Stimulated activated CD4-positive, alpha-beta T cell treated with anti-CD3 and anti-CD28 coated beads, TNF-alpha, amount 100 ng/mL, for 24 hours (primary cell): Measurements from ENCODE around the gene ACSL1.
"Not testable (repeated sequence)": the region's sequence is repeated elsewhere in the genome, so short reads cannot be mapped to it uniquely, and the experiment has no call there.

Source experiments
- DNase-seq, 3 experiments: peaks; one replicate each; pipeline ENCODE4 v3.0.0-alpha.2; 2020; ENCODE audit warnings: low read depth in 3 of 3

Gene ACSL1

DNA sequence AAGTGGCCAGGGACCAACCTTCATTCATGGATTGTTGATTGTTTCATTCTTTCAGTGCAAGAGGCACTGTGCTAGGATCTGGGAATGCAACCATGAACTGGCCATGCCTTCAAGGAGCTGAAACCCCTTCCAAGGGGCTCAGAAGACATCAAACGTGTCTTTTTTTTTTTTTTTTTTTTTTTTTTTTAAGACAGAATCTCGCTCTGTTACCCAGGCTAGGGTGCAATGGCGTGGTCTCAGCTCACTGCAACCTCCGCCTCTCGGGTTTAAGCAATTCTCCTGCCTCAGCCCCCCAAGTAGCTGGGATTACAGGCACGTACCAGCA is 13.3 kb upstream of the ACSL1 start:
- DNase-seq, result not testable (repeated sequence)

DNA sequence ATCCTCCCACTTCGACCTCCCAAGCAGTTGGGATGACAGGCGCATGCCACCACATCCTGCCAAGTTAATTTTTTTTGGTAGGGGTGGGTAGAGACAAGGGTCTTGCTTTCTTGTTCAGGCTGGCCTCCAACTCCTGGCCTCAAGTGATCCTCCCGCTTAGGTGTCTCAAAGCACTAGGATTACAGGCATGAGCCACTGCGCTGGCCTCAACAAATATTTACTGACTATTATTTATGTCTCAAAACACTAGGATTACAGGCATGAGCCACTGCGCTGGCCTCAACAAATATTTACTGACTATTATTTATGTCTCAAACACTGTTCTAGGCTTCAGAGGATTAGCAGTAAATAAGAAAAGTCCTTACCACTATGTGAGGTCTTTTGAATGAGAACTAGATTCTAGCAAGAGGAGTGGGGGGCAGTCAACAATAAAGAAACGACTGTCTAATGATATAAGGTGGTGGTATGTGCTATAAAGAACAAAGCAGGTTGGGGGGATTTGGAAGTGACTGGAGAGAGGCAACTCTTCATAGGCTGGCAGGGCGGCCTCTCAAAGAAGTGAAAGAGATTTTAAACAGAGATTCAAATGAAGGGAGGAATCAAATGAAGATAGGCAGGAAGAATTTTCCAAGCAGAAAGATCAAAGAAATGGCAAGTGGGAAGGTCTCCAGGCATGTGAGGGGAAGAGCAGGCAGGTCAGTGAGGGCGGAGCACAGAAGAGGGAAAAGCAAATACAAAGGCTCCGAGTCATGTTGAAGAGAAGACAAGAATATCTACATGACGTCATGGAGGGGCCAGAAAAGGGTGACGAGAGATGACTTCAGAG is 12.7 kb upstream of the ACSL1 start:
- DNase-seq, result no peak

DNA sequence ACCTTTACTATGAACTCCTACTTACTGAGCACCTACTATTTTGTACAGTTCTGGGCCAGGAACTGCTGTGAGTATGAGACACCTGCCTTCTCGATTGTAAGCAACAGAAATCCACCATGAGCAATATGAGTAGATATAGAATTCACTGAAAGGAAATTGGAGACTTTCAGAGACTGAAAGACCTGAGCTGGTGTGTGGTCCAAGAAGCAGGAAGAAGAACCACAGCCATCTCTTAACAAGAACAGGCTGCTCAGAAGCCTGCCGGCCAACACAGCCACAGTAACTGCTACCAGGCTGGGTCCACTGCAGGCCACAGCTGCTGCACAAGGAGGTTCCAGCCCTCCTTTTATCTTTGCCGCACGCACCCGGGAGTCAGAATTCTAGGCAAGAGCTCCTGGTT is 10.8 kb upstream of the ACSL1 start:
- no peak for DNase-seq

DNA sequence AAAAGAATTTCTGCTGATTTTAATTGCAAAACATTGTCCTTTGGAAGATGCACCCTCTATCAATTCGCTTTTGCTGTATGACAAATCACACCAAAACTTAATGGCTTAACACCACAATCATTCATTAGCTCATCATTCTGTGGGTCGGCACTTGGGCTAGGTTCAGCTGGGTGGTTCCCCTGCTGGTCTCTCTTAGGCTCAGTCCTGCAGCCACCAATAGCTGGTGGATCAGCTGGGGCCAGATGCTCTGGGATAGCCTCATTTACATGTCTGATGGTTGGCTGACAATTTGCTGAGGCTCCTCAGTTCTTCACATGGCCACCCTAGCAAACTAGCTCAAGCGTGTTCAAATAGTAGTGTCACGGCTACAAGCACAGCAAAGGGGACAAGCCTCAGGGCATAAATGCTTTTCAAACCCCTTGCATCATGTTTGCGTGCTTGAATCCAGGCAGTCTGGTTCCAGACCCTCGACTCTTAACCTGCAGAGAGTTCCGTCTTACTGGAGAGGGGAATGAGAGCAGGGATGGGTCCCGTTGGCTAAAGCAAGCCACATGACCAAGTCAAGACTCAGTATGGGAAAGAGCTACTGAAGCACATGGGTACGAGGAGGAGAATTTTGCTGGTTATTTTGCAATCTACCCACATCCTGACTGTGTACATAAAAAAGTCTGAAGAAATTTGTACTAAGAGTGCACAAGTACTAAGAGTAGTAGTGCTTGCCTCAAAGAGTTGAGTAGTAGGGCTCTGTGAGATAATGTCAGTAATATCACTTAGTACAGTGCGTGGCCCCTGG is 7.5 kb upstream of the ACSL1 start:
- no peak for DNase-seq

DNA sequence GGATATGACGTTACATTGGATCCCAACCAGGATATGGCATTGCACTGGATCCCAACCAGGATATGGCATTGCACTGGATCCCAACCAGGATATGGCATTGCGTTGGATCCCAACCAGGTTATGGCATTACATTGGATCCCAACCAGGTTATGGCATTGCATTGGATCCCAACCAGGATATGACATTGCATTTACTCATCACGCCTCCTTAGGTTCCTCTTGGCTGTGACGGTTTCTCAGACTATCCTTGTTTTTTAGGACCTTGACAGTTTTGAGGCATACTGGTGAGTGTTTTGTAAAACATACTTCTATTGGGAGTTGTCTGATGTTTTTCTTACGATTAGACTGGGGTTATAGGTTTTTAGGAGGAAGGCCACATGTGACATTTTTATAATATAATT is 5.4 kb upstream of the ACSL1 start:
- DNase-seq, result no peak

DNA sequence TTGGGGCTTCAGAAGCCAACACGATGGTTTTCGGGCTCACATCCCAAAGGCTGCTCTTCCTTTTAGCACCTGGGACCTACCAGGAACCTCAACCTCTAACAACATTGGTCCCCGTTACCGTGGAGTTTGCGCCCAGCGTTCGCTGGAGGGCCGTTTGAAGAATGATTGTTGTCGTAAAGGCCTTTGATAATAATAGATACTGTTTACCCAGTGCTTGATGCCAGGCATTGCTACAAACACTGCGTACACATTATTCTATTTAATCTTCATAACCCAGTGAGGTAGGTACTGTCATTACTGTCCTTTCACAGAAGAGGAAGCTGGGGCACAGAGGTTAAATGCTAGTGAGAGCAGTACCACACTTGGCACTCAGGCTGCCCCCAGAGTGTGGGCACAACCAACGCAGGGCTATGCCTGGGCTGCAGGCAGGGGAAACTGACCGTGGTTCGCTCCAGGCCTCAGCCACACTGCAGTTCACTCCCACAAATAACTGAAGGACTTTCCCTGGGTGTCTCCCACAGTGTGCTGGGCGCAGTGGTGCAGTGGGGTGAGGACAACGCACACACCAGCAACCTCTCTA is 1.0 kb upstream of the ACSL1 start:
- DNase-seq, result peak in 1 of 3 experiments; percentile 9

DNA sequence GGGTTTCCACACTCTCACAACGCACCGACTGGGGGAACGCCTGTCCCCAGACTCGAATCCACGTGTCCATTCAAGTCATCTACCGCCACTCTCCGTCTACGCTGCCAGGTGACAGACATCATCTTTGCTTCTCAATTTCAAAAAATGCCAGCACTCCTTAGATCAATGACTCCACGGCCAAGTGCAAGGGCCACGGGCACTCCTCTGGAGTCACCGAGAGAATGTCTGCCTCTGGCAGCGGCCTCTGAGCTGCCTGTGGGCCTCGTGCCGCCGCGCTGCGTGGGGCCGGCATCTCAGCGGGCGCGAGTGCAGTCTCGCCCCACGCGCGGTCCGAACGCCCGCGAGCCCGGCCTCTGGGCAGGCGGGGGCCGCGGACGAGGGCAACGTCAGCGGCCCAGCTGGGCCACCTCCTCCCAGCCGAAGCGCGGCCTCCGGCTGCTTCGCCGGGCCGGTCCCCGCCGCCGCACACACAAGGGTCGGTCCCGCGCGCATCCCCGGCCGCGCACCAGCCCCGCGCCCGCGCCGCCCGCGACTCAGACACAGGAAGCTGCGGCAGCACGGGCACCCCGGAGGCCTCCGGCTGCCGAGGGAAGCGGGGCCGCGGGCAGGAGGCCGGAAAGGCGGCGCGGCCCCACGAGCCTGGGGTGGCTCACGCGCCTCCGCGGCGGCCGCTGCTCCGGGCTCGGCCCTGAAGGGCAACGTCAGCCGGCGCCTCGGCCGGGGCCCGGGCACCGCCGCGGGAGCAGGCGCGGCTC is 450 bp downstream of the ACSL1 start:
- no peak for DNase-seq

DNA sequence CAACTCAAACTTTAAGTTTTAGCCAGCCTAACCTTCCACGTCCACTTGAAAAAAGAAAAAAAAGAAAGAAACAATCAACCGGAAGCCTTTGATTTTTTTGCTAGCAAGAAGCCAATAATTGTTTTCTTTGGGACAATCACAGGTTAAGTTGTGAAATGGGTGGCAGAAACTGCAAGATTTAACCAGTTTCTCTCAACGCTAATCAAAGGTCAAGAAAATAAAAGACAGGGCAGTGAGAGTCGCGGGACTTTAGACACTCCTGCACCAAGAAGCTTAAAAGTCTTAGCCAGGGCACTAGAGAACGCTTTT is 1.0 kb downstream of the ACSL1 start:
- no peak for DNase-seq

DNA sequence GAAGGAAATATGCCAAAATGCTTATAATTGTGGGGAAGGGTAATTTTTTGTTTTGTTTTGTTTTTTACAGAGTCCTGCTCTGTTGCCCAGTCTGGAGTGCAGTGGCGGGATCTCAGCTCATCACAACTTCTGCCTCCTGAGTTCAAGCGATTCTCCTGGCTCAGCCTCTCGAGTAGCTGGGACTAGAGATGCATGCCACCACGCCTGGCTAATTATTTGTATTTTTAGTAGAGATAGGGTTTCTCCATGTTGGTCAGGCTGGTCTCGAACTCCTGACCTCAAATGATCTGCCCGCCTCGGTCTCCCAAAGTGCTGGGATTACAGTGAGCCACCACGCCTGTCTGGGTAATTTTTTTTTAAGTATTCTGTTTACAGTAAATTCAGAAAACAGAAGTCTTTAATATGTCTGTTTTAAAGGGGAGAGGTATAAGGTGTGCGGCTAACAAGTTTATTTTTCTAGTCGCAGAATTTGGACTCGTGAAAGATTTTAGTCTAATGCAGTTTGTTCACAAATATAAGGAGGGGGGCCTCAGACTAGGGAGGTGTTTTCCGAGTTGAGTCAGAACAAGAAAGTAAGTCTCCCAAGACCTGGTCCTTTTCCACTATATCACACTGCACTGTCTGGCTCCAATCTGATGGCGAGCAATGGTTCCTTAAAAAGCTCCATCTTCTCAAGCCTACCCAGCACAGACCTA is 1.5 kb downstream of the ACSL1 start:
- no peak for DNase-seq

DNA sequence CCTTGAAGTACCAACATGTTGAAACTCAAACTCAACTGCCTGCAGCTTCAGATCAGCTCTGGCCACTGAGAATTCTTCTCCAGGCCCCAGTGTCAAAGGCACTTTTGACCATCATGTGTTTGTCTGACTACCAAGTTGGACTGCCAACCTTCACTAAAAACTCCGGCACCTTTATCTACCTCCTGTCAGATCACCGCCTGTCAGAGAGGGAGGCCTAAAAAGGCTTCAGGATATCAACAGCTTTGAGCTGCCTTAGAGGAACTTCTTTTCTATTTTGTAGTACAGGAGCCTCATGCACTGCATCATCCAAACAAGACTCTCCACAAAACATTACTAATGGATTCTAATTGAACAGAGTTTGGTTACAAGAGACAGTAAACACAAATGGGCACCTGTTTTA is 2.8 kb downstream of the ACSL1 start:
- DNase-seq, result no peak

DNA sequence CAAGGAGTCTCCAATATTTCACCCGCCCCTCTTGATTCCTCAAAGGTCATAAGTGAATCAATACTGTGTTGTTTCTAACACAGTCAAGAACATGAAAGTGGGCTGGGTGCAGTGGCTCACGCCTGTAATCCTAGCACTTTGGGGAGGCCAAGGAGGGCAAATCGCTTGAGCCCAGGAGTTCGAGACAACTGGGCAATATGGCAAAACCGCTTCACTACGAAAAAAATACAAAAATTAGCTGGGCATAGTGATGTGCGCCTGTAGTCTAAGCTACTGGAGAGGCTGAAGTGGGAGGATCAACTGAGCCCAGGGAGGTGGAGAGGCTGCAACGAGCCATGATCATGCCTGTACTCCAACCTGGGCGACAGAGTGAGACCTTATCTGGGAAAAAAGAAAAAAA is 3.4 kb downstream of the ACSL1 start:
- DNase-seq, result no peak

DNA sequence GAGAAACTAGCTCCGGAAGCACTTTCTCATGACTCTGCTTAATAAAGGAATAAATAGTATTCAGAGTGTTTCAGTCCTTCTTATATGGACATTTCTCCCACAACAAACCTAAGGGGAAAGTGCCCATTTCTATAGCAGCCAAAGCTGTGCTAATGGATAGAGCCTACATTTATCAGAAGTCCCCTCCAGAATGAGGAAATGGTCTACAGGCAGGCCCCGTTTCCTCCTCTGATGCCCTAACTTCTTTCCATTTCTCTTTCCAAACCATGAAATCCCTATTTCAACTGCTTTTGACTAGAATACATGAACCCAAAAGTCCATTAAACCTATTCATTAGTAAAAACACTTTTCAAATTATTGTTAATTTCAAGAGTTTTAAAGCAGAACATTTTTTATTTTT is 4.5 kb downstream of the ACSL1 start:
- no peak for DNase-seq

DNA sequence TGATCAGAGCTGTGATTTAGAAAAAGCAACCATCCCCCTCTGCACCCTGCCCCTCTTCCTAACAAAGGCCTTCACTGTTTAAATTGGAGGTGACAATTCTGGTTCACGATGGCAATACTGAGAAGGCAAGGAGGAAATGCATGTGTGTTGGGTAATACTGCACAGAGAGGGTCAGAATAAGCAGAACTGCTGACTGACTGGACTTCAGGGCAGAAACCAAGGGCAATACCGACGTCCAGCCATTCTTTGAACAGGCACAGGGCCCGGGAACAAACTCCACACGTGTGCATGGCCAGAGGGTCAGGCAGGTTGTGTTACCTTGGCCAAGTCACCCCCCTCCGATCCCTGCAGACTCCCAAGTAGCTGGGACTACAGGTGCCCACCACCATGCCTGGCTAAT is 6.0 kb downstream of the ACSL1 start:
- DNase-seq, result no peak

DNA sequence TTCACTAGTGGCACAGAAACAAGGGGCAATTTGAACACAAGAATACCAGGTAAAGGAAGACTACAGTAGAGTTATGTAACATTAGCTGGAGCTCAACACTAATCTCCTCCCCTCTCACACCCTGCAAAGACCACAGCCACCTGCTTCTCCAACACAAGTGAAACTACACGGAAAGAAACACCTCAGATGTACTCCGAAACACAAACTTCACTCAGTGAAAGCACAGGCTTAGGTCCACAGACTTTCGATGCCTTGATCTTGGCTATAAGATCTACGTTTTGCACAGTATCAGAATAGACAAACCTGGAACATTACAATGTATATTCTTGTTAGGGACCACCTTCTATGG is 7.6 kb downstream of the ACSL1 start:
- no peak for DNase-seq

DNA sequence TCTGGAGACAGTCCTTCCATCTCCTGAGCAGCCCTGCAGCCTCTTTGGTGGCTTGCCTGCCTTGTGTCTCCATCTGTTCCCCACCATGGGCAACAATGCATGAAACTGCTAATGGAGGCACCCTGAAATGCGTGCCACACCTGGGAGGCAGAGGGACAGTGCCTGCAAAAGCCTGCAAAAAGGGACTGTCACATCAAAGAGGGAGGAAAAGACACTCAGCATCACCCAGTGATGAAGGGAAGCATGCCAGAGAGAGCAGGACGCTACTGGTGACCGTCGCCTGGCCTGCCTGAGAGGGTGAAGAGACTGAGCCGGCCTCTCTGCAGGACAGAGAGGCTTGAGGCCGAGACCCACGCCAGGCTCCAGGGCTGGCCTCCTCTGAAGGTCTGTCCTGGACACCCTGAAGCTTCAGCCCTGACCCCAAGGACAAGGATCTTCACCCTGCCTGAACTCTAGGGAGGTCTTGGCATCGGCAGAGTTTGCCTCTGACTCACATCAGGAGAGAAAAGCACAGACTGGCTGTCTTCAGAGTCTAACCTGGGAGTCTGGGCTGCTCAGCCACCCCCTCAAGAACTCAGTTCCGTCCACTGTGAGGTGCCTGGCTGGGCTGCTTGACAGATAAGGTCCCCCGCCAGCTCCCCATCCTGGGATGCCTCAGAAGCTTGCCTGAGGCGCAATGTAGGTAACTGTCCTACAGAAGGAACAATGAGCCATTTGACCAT is 8.1 kb downstream of the ACSL1 start:
- DNase-seq, result no peak

DNA sequence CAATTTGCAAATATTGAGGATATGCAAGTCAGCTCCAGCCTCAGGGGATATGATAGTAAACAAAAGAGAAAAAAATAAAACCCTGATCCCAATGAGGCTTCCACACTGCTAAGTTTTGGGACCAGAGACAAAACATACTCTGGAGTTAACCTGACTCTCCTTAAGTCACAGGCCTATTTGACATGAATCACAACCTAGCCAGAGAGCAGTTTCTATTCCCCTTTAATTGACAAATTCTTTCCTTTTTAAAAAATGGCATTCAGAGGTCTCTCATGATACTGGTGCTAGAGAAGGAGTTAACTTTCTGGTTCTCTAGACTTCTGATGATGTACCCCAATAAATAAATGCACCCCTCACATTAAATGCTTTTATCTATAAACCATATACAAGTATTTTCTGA is 8.8 kb downstream of the ACSL1 start:
- no peak for DNase-seq

DNA sequence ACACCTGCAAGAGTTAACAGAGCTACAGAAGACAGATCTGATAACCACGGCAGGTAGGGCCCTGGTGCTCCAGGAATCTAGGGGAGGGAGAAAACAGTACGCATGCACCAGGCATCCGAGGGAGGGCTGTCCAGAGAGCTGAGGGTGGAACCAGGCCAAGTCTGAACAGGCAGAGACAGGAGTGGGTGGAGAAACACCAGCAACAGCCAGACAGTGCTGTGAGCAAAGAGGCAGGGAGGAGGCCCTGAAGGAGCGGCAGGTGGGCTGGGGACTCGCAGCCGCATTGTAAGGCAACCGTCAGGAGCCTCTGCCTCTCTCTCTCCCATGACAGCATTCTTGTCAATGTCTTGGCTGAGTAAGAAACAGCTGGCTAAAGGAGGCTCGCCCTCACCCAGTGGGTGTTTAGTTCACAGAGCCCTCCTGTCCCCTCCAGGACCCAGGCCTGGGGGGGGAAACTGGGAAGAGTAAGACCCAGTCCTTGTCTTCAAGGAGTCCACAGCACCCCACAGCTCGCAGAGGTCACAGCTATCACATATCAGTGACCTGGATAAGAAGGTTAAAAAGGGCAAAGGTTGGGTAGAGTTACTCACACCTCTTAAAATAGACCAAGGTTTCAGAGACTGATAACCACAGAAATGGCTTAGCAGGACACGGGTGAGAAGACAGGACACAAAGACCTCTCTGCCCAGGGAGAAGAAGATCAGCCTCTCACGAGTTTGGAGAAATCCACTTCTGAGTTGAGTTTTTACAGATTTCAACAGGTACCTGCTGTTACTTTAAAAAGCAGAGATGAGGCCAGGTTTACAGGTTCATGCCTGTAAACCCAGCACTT is 10.5 kb downstream of the ACSL1 start:
- no peak for DNase-seq

DNA sequence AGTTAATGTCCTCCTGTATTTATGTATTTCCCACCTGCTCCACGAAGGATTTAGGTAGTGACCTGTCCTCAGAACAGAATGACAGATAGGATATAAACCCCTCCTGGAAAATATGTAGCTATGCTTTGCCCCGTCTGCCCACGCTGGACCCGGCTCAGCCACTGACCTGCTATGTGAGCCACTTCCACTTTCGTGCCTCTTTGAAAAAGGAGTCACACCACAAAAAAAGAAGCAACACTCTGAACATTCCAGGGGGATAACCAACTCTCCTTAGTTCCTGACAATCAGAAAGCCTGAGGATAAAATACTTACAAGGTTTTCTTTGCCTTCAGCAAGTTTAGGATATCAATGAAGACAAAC is 11.1 kb downstream of the ACSL1 start:
- no peak for DNase-seq

DNA sequence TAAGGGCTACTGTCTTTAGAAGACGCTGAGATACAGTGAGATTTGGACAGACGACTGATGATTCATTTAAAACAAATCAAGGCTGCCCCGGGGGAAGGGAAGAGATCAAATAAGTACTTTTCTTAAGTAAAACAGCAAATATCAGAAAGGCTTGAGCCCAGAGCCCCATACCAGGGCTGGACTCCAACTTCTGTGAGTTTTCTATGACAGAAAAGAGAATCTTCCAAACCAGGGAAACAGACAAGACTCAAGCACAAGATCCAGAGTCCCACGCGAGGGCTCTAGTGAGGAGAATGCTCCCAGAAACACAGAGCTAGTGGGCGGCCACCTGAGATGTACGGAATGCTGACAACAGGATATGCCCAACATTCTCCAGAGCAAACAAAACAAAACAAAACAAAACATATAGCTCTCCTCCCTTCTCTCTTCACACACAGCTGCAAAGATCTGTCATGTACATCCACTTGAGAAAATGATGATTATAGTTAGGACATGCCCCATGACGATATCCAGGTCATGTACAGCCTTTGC is 13.1 kb downstream of the ACSL1 start:
- DNase-seq, result no peak

DNA sequence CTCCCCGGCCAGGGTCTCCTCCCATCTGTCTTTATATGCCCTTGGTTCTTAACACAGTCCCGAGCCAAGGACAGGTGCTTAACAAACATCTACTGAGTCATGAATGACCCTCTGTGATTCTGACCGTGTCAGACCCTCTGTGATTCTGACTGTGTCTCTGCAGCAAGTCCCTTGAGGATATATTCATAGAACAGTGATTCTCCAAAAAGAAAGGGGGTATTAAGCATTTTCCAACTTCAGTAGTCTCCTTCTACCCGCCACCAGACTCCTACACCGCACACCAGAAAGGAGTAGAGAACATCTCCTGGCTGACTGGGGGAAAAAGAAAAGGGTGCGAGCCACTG is 13.6 kb downstream of the ACSL1 start:
- no peak for DNase-seq
